ENCODE results near the gene EDC4. TPM values are rescaled to one million over a fixed set of nuclear protein-coding genes. Genes with fewer than 3 reads are reported as not detected.

The EDC4 gene
- total RNA-seq, 2 experiments from 2014 or later: 86.6 to 89.6 TPM

DNA sequence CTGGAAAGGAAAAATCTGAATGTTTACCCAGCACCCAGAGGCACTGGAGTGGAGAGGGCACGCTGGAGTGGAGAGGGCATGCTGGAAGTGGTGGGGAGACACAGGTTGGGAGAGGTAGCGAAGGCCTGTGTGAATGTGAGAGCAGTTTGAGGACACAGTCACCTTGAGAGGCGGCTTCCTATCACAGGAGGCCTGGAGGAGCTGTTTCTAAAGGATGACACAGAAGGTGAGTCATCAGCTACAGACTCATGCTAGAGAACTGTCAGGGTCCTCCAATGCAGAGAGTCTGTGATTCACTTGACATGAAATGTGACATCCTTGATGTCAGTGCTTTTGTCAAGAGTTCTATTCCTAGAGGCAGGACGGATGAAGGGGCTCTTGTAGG, 45.0 kb downstream of the EDC4 start:
- no peaks in the 10 kb centered on the region for H3K4me1 ChIP-seq (ENCODE audit: insufficient read depth, low read length, poor library complexity, severe bottlenecking)
- no TSS peak for BruUV-seq (replicated peaks)
- H3K9me2 ChIP-seq (ENCODE audit: insufficient read depth, low read length): no peaks in the 10 kb centered on the region
- no peaks in the 10 kb centered on the region; the same call in 1 of the 2 replicates for H4K20me1 ChIP-seq (ENCODE audit: insufficient read depth, low read length)
- no peak overlapping the region for H3K4me2 ChIP-seq (ENCODE audit: low read length)
- no peak overlapping the region for H2AFZ ChIP-seq (ENCODE audit: low read length)
- no peak overlapping the region for H3K4me3 ChIP-seq (ENCODE audit: low read depth, low read length, poor library complexity, severe bottlenecking)
- peaks cover 5% of the 10 kb centered on the region; the same call in 1 of the 2 replicates for H3K36me3 ChIP-seq (ENCODE audit: insufficient read depth, low read length)
- ChIA-PET POLR2A (no interaction called here), CTCF (ENCODE audit: unreplicated experiment) (no interaction called here)
- TF ChIP-seq, protein P1, sequence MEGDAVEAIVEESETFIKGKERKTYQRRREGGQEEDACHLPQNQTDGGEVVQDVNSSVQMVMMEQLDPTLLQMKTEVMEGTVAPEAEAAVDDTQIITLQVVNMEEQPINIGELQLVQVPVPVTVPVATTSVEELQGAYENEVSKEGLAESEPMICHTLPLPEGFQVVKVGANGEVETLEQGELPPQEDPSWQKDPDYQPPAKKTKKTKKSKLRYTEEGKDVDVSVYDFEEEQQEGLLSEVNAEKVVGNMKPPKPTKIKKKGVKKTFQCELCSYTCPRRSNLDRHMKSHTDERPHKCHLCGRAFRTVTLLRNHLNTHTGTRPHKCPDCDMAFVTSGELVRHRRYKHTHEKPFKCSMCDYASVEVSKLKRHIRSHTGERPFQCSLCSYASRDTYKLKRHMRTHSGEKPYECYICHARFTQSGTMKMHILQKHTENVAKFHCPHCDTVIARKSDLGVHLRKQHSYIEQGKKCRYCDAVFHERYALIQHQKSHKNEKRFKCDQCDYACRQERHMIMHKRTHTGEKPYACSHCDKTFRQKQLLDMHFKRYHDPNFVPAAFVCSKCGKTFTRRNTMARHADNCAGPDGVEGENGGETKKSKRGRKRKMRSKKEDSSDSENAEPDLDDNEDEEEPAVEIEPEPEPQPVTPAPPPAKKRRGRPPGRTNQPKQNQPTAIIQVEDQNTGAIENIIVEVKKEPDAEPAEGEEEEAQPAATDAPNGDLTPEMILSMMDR (conservative IDR thresholded peaks at IDR 0.05; ENCODE audit: low read length): no peak
- no peak for TF ChIP-seq EZH2phosphoT487 (IDR thresholded peaks at IDR 0.05; ENCODE audit: borderline replicate concordance, low read depth, low read length)
- H3K27ac ChIP-seq (ENCODE audit: low read depth, low read length, poor library complexity, severe bottlenecking): no peak overlapping the region
- DNase-seq (ENCODE audit: low spot score): no peak
- no peaks in the 10 kb centered on the region for H3K9me3 ChIP-seq (ENCODE audit: low read length)
- no peaks in the 10 kb centered on the region for H3K79me2 ChIP-seq (ENCODE audit: insufficient read depth, low read depth, low read length)
- intact Hi-C loops (cut with micrococcal nuclease; ENCODE audit: unreplicated experiment): no loop called here

DNA sequence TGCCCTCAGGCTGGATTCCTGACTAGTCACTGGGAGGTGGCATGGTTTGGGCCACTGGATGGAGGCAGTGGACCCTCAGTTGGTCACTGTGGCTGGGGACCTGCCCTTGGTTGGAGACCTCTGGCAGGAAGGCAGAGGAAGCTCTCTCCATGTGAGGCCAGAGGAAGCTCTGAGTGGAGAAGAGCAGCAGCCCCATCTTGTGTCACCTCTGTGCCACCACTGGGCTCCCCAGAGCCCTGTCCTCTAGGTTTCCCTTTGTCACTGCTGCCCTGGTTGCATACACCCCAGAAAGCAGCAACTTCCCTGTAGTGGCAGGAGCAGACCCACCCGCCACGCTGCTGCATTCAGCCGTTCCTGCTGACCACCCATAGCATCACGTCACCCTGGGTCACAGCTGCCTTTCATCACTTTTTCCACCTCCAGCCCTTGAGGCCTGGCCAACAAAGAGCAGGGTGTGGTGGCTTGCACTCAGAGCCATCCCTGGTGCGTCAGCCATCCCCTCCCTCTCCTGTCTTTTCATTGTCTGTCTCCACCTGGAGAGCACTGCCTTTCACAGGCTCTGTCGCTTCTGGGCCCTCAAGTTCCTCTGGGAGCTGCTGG, 46.9 kb downstream of the EDC4 start:
- TF ChIP-seq, protein P1 (conservative IDR thresholded peaks at IDR 0.05; ENCODE audit: low read length): peak; percentile 57
- no peak for TF ChIP-seq EZH2phosphoT487 (IDR thresholded peaks at IDR 0.05; ENCODE audit: borderline replicate concordance, low read depth, low read length)
- H2AFZ ChIP-seq (ENCODE audit: low read length): no peak overlapping the region
- H3K4me1 ChIP-seq (ENCODE audit: insufficient read depth, low read length, poor library complexity, severe bottlenecking): no peaks in the 10 kb centered on the region
- H3K4me2 ChIP-seq (ENCODE audit: low read length): no peak overlapping the region
- intact Hi-C loops (cut with micrococcal nuclease; ENCODE audit: unreplicated experiment): no loop called here
- no peaks in the 10 kb centered on the region for H3K9me2 ChIP-seq (ENCODE audit: insufficient read depth, low read length)
- no peak overlapping the region for H3K27ac ChIP-seq (ENCODE audit: low read depth, low read length, poor library complexity, severe bottlenecking)
- H3K79me2 ChIP-seq (ENCODE audit: insufficient read depth, low read depth, low read length): no peaks in the 10 kb centered on the region
- POLR2A ChIA-PET: no interaction called here
- peak; percentile 41 for DNase-seq (ENCODE audit: low spot score)
- no TSS peak for BruUV-seq (replicated peaks)
- CTCF ChIA-PET (ENCODE audit: unreplicated experiment): no interaction called here
- no peak overlapping the region for H3K4me3 ChIP-seq (ENCODE audit: low read depth, low read length, poor library complexity, severe bottlenecking)
- H4K20me1 ChIP-seq (ENCODE audit: insufficient read depth, low read length): no peaks in the 10 kb centered on the region; the same call in 1 of the 2 replicates
- no peaks in the 10 kb centered on the region for H3K9me3 ChIP-seq (ENCODE audit: low read length)
- peaks cover 5% of the 10 kb centered on the region; the same call in 1 of the 2 replicates for H3K36me3 ChIP-seq (ENCODE audit: insufficient read depth, low read length)

DNA sequence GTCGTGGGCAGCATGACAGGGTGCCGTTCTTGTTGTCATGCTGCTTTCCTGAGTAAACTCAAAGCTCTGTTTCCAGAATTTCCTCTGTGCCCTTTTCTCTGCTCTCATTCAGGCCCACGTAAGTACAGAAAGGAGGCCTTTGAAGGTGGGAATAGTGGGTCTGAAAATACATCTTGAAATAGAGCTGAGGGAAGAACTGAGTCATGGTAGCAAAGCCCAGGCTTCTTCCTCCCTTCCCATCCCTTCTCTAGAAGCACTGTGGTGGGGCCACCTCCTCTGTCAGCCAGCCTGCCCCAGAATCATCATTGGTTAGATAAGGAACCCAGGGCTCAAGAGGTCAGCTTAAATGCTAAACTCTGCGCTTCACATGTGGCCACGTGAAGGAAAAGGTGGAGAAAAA, 49.4 kb downstream of the EDC4 start:
- POLR2A ChIA-PET: no interaction called here
- CTCF ChIA-PET (ENCODE audit: unreplicated experiment): no interaction called here
- Histone ChIP-seq H3K4me3 (ENCODE audit: low read depth, low read length, poor library complexity, severe bottlenecking) (no peak overlapping the region), H3K9me2 (ENCODE audit: insufficient read depth, low read length) (no peaks in the 10 kb centered on the region), H3K27ac (ENCODE audit: low read depth, low read length, poor library complexity, severe bottlenecking) (no peak overlapping the region), H3K4me1 (ENCODE audit: insufficient read depth, low read length, poor library complexity, severe bottlenecking) (peaks cover 10% of the 10 kb centered on the region), H3K4me2 (ENCODE audit: low read length) (no peak overlapping the region), H4K20me1 (ENCODE audit: insufficient read depth, low read length) (no peaks in the 10 kb centered on the region; the same call in 1 of the 2 replicates), H3K36me3 (ENCODE audit: insufficient read depth, low read length) (0 out of 2 replicates have a peak, but pooled peaks cover under 1% of the 10 kb centered on the region), H2AFZ (ENCODE audit: low read length) (no peak overlapping the region), H3K9me3 (ENCODE audit: low read length) (no peaks in the 10 kb centered on the region), H3K79me2 (ENCODE audit: insufficient read depth, low read depth, low read length) (no peaks in the 10 kb centered on the region)
- TF ChIP-seq, protein P1 (conservative IDR thresholded peaks at IDR 0.05; ENCODE audit: low read length): no peak
- TF ChIP-seq EZH2phosphoT487 (IDR thresholded peaks at IDR 0.05; ENCODE audit: borderline replicate concordance, low read depth, low read length): no peak
- DNase-seq (ENCODE audit: low spot score): no peak
- BruUV-seq (replicated peaks): no TSS peak
- intact Hi-C loops (cut with micrococcal nuclease; ENCODE audit: unreplicated experiment): no loop called here

Data from OCI-LY7 (cell line).